HepG2 (cell line): Measurements from ENCODE around the gene KLF15. TPM values are rescaled to one million over a fixed set of nuclear protein-coding genes. Genes with fewer than 3 reads are reported as not detected.

Source experiments
- polyA plus RNA-seq, 8 experiments: library from polyadenylated mRNA; depleted of rRNA in 3 of 8; stranded (reverse) in 7 of 8; unstranded in 1 of 8; fragments of >200 nt; fragmentation: Illumina TruSeq in 4 of 8; extraction: Trizol in 4 of 8; gene quantifications; 2 replicates each; pipeline versions ENCODE4 v1.2.1 to v1.2.3, GENCODE V29; 2011 to 2016; ENCODE audit warnings: low read depth in 4 of 8, missing spikeins in 1 of 8, mixed read lengths in 1 of 8; ENCODE audit not compliant: insufficient read depth in 1 of 8
- total RNA-seq, 5 experiments: library from RNA; depleted of rRNA; stranded (reverse); fragments of >200 nt; fragmentation: Illumina TruSeq; extraction: Trizol; gene quantifications; 2 replicates each; pipeline ENCODE4 v1.2.3, GENCODE V29; 2016; ENCODE audit warnings: low read depth in 1 of 5

KLF15 gene
- total and polyA plus RNA-seq, 2 of the 13 experiments (the other 11 are each of a cell fraction or from before 2014, with no cell fraction given) = 7.1 to 7.8 TPM

Other genes starting within 250 kb of the KLF15 start
- gene ALDH1L1, start 176.8 kb downstream of the KLF15 start, total RNA-seq (2016; rRNA removed; fragmentation: Illumina TruSeq; extraction: Trizol) = 20.8 and 28.7 TPM in 2 replicates
- gene ALDH1L1, start 176.8 kb downstream of the KLF15 start, polyA plus RNA-seq (2011; rRNA removed) = 10.5 and 11.2 TPM in 2 replicates
- 0.36 TPM in 1 of 2 replicates, not detected in the other for gene CFAP100, start 37.5 kb upstream of the KLF15 start, total RNA-seq (2016; rRNA removed; fragmentation: Illumina TruSeq; extraction: Trizol)
- 0.32 and 0.63 TPM in 2 replicates for gene CFAP100, start 37.5 kb upstream of the KLF15 start, polyA plus RNA-seq (2011; rRNA removed)
- gene ZXDC, start 118.5 kb upstream of the KLF15 start, total RNA-seq (2016; rRNA removed; fragmentation: Illumina TruSeq; extraction: Trizol) = 14.7 and 21.2 TPM in 2 replicates
- 17.6 and 22.1 TPM in 2 replicates for gene ZXDC, start 118.5 kb upstream of the KLF15 start, polyA plus RNA-seq (2011; rRNA removed)
- 0.71 and 0.74 TPM in 2 replicates for gene UROC1, start 160.4 kb upstream of the KLF15 start, total RNA-seq (2016; rRNA removed; fragmentation: Illumina TruSeq; extraction: Trizol)
- gene UROC1, start 160.4 kb upstream of the KLF15 start, polyA plus RNA-seq (2011; rRNA removed) = 1.3 and 2.0 TPM in 2 replicates
- gene CHST13, start 166.7 kb upstream of the KLF15 start, total RNA-seq (2016; rRNA removed; fragmentation: Illumina TruSeq; extraction: Trizol) = 16.1 and 43.1 TPM in 2 replicates
- 32.0 and 50.7 TPM in 2 replicates for gene CHST13, start 166.7 kb upstream of the KLF15 start, polyA plus RNA-seq (2011; rRNA removed)
- not detected in 2 replicates for gene C3orf22, start 201.5 kb upstream of the KLF15 start, total RNA-seq (2016; rRNA removed; fragmentation: Illumina TruSeq; extraction: Trizol)
- not detected in 2 replicates for gene C3orf22, start 201.5 kb upstream of the KLF15 start, polyA plus RNA-seq (2011; rRNA removed)